ENCODE data around the gene KCTD17.

DNA sequence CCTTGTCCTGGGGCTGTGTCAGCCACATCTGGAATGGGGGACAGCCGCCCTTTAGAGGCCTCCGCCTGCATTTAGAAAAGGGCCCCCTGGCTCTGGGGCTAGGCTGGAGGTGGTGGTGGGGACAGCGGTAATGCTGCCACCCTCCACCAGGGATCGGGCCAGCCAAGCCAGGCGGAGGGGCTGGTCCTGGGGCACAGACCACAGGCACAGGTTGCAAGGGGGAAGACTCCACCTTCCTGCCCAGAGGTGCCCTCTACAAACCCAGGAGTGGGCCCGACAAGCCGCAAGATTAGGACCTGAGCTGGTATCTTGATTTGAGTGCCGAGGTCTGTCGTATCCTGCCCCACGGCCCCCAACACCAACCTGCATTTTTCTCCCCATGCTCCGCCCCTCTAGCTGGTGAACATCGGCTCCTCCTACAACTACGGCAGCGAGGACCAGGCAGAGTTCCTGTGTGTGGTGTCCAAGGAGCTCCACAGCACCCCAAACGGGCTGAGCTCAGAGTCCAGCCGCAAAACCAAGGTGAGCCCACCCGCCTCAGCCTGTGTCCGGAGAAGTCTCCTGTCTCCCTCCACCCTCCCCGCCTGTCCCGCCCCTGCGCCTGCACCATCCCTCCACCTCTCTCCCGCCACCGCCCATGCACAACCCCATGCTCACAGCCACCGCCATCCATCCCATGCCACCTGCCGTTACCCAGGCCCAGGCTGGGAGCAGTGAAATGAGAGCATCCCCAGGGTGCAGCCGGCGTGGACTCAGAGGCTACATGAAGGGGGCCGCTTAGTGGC, 7.6 kb downstream of the KCTD17 start:
- TF ChIP-seq, protein P1, sequence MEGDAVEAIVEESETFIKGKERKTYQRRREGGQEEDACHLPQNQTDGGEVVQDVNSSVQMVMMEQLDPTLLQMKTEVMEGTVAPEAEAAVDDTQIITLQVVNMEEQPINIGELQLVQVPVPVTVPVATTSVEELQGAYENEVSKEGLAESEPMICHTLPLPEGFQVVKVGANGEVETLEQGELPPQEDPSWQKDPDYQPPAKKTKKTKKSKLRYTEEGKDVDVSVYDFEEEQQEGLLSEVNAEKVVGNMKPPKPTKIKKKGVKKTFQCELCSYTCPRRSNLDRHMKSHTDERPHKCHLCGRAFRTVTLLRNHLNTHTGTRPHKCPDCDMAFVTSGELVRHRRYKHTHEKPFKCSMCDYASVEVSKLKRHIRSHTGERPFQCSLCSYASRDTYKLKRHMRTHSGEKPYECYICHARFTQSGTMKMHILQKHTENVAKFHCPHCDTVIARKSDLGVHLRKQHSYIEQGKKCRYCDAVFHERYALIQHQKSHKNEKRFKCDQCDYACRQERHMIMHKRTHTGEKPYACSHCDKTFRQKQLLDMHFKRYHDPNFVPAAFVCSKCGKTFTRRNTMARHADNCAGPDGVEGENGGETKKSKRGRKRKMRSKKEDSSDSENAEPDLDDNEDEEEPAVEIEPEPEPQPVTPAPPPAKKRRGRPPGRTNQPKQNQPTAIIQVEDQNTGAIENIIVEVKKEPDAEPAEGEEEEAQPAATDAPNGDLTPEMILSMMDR (IDR thresholded peaks at IDR 0.05): no peak
- TF ChIP-seq ZFX (IDR thresholded peaks at IDR 0.05; ENCODE audit: borderline replicate concordance): no peak

Data from 22Rv1 (cell line).